GM10847 (cell line): Measurements from ENCODE around the gene IGFBP2.

ENCODE experiments used
- POLR2A ChIP-seq: IDR thresholded peaks from 2 replicates; pipeline ENCODE4 v1.6.1; 2011; ENCODE audit not compliant: insufficient read length; ENCODE audit errors: extremely low read depth

The IGFBP2 gene

GRCh38 chr2:216648105-216648504, 14.9 kb downstream of the IGFBP2 start:
- TF ChIP-seq POLR2A = no peak

GRCh38 chr2:216649574-216649973, 16.4 kb downstream of the IGFBP2 start:
- no peak for TF ChIP-seq POLR2A

- no peak for TF ChIP-seq POLR2A
Observed at GRCh38 chr2:216650626-216651257, 17.5 kb downstream of the IGFBP2 start.

- no peak for TF ChIP-seq POLR2A
Observed at GRCh38 chr2:216651351-216651881, 18.2 kb downstream of the IGFBP2 start.

GRCh38 chr2:216652566-216652965, 19.3 kb downstream of the IGFBP2 start:
- no peak for TF ChIP-seq POLR2A

GRCh38 chr2:216653093-216653799, 20.0 kb downstream of the IGFBP2 start:
- no peak for TF ChIP-seq POLR2A

GRCh38 chr2:216653931-216654365, 20.7 kb downstream of the IGFBP2 start:
- no peak for TF ChIP-seq POLR2A

- no peak for TF ChIP-seq POLR2A
Observed at GRCh38 chr2:216654528-216655052, 21.4 kb downstream of the IGFBP2 start.

- TF ChIP-seq POLR2A = no peak
Observed at GRCh38 chr2:216657086-216657855, 24.1 kb downstream of the IGFBP2 start.

- TF ChIP-seq POLR2A = no peak
Observed at GRCh38 chr2:216657980-216658379, 24.8 kb downstream of the IGFBP2 start.

- TF ChIP-seq POLR2A = no peak
Observed at GRCh38 chr2:216658757-216659156, 25.5 kb downstream of the IGFBP2 start.

- no peak for TF ChIP-seq POLR2A
Observed at GRCh38 chr2:216659276-216659675, 26.1 kb downstream of the IGFBP2 start.

GRCh38 chr2:216660496-216660895, 27.3 kb downstream of the IGFBP2 start:
- TF ChIP-seq POLR2A = no peak

GRCh38 chr2:216661051-216661450, 27.8 kb downstream of the IGFBP2 start:
- no peak for TF ChIP-seq POLR2A

- TF ChIP-seq POLR2A = no peak
Observed at GRCh38 chr2:216661639-216662375, 28.6 kb downstream of the IGFBP2 start.

GRCh38 chr2:216663106-216663505, 29.9 kb downstream of the IGFBP2 start:
- no peak for TF ChIP-seq POLR2A
